IPS-11a (cell line): ENCODE results near the gene CHST1.
A peak's percentile ranks its signal among the peaks of the same experiment; 100 is the strongest.

Source experiments
- H3K4me3 ChIP-seq: one replicate; pipeline ENCODE4 v1.5.1; 2013; ENCODE audit warnings: low read depth, low read length, control low read depth

The CHST1 gene

DNA sequence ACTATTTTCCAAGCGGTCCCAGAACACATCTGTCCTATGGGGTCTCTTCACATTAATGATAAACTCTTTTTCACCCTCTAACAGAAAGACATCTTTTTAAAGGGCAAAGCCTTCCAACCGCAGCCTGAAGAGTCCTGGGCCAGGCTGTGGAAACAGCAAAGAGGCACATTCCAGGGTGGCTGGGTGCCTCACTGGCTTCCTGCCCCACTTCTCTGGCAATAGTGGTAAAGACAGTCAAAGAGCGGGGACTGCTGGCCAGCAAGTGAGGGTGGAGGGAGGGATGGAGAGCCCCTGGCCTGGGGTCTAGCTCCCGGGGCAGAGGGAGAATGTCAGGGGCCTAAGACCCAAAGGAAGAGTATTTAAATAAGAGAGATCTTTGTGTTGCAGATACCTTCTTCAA is 10.2 kb upstream of the CHST1 start:
- H3K4me3 ChIP-seq: no peak overlapping the region

GRCh38 chr11:45674481-45675190 is 9.2 kb upstream of the CHST1 start:
- H3K4me3 ChIP-seq: no peak overlapping the region

GRCh38 chr11:45673441-45673840 is 8.0 kb upstream of the CHST1 start:
- no peak overlapping the region for H3K4me3 ChIP-seq

GRCh38 chr11:45672593-45672992 is 7.2 kb upstream of the CHST1 start:
- H3K4me3 ChIP-seq: no peak overlapping the region

DNA sequence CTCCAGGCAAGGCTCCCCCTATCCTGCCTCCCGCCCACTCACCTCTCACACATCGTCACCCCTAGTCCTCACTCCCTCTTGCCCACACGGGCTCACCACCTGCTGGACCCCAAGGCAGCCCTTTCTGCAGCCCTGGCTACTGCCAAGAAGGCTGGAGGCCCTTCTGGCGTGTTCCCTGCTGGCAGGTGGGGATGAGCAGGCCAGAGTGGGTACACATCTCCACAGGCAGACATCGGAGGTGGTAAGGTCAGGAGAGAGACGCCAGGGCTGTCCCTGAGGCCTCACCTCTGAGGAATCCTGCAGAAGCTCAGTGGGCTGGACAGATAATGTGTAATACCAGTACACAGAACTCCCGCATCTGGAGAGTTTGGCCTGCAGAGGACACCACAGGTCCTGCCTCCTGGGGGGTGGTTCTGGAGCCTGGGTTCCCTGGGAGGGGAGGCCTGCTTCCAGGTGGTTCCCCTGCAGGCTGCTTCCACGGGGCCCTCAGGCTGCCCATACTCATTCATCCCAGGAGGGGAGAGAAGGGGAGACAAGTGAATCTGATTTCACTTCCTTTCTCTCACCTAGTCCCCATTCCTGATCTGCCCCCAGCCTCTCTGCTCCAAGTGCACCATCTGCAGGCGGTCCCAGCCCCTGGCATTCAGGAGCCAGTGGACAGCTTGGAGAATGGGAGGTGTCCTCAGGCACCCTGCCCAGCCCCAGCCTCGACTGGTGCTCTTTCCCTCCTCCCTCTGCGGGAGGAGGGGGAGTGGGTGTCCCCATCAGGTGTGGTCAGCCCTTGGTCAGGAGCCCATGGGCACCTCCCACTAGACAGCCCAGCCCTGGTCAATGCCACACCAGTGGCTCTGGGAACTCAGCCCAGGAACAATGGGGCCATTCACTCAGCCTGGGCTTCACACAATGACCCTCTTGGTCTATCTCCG is 6.1 kb upstream of the CHST1 start:
- no peak overlapping the region for H3K4me3 ChIP-seq

DNA sequence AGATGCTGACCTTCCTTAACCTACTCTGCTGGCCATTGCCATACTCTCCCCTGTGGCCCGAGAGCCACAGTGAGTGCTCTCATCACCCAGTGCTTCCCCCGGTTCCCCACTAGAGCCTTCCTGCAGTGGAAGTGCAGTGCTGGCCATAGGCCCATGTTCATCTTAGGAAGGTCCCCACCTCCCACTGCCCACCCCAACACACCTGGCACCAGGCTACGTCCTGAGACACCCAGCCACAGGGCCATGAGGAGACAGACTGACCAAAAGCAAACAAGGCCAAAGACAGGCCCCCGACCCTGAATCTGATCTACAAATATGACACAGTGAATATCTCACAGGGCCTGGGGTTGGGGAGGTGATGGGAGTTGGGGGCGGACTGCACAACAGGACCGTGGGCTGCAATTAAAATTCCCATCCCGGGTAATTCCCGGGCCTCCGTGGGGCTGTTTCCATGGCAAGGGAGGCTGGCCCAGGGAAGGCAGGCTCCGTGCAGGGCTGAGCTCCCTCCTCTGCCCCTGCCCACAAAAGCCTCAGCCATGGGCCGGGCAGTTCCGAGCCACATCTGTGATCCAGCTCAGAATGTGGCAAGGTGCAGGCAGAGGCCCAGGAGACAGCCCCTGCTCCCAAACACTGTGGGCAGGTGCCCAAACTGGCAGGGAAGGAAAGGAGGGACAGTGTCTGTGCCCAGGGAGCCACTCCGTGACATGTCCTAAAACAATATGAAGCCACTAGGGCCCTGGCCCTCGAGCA is 5.1 kb upstream of the CHST1 start:
- H3K4me3 ChIP-seq: no peak overlapping the region

DNA sequence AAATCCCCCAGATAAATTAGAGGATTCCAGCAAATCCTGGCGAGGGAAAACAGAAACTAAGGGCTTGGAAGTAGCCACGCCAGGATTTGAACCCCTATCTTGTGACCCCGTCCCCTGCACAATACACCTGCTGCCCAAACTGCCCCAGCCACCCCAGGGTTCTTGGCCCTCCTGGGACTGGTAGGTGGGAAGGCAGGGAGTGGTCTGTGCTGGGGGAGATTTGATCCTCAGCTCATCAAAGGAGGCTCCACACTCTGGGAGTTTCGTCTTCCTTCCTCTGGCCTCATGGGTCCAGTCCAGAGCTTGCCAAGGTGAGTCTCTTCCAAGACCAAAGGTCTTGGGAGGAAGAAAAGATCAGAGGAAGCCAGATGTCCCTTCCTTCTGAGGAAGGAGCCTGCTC is 4.5 kb upstream of the CHST1 start:
- no peak overlapping the region for H3K4me3 ChIP-seq

- H3K4me3 ChIP-seq: no peak overlapping the region
Measured at GRCh38 chr11:45669146-45669545, 3.7 kb upstream of the CHST1 start.

- H3K4me3 ChIP-seq: no peak overlapping the region
Measured at GRCh38 chr11:45667929-45668680, 2.7 kb upstream of the CHST1 start.

GRCh38 chr11:45666648-45667642 is 1.5 kb upstream of the CHST1 start:
- H3K4me3 ChIP-seq: no peak overlapping the region

- no peak overlapping the region for H3K4me3 ChIP-seq
Measured at GRCh38 chr11:45665933-45666647, 668 bp upstream of the CHST1 start.

- H3K4me3 ChIP-seq: peak overlapping the region; percentile 47
Measured at GRCh38 chr11:45664376-45665205, 831 bp downstream of the CHST1 start.

DNA sequence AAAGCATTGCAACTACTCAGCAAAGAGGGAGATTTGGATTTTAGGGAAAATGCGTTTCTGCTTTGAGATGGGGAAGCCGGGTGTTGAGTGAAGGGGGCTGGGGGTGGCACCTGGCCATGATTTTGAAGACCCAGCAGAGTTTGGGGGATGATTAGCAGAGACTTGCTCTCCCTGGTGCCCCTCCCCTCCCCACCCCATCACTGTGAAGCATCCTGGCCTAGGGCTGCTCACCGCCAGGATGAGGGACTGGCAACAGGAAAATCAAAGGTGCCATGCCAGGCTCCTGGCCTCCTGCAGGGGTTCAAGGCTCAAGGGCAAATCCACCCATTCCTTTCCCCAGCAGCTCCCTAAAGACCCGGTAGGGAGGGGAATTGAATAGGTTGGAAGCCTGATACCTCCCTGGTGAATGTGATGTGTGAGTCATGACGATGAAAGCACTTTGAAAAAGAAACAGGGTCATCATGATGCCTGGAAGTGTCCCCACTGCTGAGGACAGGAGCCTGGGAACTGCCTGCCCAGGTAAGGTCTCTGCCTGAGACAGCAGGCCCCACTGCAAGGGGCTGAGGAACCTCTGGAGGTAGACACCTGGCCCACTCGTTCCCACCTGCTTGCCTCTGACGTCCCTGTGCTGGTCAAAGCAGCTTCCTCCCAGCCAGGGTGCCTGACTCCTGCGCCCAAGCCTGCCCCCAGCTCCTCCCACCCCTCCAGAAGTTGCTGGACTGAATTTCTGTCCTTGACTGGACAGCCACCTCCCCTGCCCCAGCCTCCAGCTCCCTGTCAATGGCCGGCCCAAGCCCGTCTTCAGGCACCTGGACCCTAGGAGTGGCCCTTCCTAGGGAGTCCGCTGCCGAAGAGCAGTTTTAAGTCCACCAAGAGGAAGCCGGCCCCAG is 1.7 kb downstream of the CHST1 start:
- H3K4me3 ChIP-seq: peak overlapping the region; percentile 47

- H3K4me3 ChIP-seq: no peak overlapping the region
Measured at GRCh38 chr11:45662665-45663485, 2.5 kb downstream of the CHST1 start.

GRCh38 chr11:45662096-45662664 is 3.2 kb downstream of the CHST1 start:
- H3K4me3 ChIP-seq: no peak overlapping the region
